IMR-90 (cell line): Measurements from ENCODE around the gene SLC51A. TPM values are rescaled to one million over a fixed set of nuclear protein-coding genes. Genes with fewer than 3 reads are reported as not detected.

Experiments used
- ATAC-seq: fragments of 200-7000 bp; cut with Tn5 transposase; 2 replicates; pipeline ENCODE4 v1.9.1; 2020; ENCODE audit warnings: low read depth, mild to moderate bottlenecking, moderate library complexity
- BruUV-seq: library from RNA; stranded (reverse); fragments of 400-500 nt; replicated peaks from 2 replicates; lab custom pipeline; 2021; lab: Mats Ljungman, UMichigan
- CTCF ChIA-PET: fragments of 300-600 bp; formaldehyde crosslinking; extraction: SDS; loops from one replicate; lab custom pipeline; 2021; ENCODE audit warnings: antibody characterized with exemption; lab: Yijun Ruan, JAX
- POLR2A ChIA-PET: fragments of 300-600 bp; sonication (Branson Sonifier 250); formaldehyde crosslinking; loops from one replicate; lab custom pipeline; 2022; ENCODE audit warnings: antibody characterized with exemption; ENCODE audit not compliant: unreplicated experiment; lab: Charles Lee
- DNase-seq: peaks from one replicate; pipeline ENCODE4 v3.0.0; 2013
- H2AFZ ChIP-seq: replicated peaks from 2 replicates; pipeline ENCODE3; 2013; ENCODE audit warnings: low read length, mild to moderate bottlenecking; ENCODE audit not compliant: poor library complexity
- H2AK5ac ChIP-seq: 2 replicates; pipeline ENCODE4 v1.6.1; 2013; ENCODE audit warnings: low read depth, low read length, inconsistent platforms
- H2AK9ac ChIP-seq: replicated peaks from 2 replicates; pipeline ENCODE3; 2013; ENCODE audit warnings: mild to moderate bottlenecking, low read depth, low read length, moderate library complexity; ENCODE audit not compliant: poor library complexity
- H2BK120ac ChIP-seq: 2 replicates; pipeline ENCODE4 v1.6.1; 2013; ENCODE audit warnings: low read depth, low read length, inconsistent platforms
- H2BK15ac ChIP-seq: 3 replicates; pipeline ENCODE4 v1.6.1; 2013; ENCODE audit warnings: low read depth, low read length, inconsistent platforms
- H2BK20ac ChIP-seq: 2 replicates; pipeline ENCODE4 v1.6.1; 2013; ENCODE audit warnings: low read depth, mild to moderate bottlenecking, inconsistent platforms, low read length, moderate library complexity
- H2BK5ac ChIP-seq: 2 replicates; pipeline ENCODE4 v1.6.1; 2013; ENCODE audit warnings: mild to moderate bottlenecking, low read depth, low read length, inconsistent platforms; ENCODE audit not compliant: poor library complexity, severe bottlenecking
- H3K14ac ChIP-seq: replicated peaks from 2 replicates; pipeline ENCODE4 v1.6.1; 2013; ENCODE audit warnings: low read depth, low read length, inconsistent platforms
- H3K18ac ChIP-seq: 2 replicates; pipeline ENCODE4 v1.6.1; 2013; ENCODE audit warnings: low read depth, low read length, control low read depth
- H3K23ac ChIP-seq: 2 replicates; pipeline ENCODE4 v1.6.1; 2013; ENCODE audit warnings: low read depth, low read length, inconsistent platforms
- H3K27ac ChIP-seq: 2 replicates; pipeline ENCODE4 v1.5.1; 2013; ENCODE audit warnings: mild to moderate bottlenecking, control low read depth, low read length; ENCODE audit not compliant: insufficient read depth
- H3K27me3 ChIP-seq: 2 replicates; pipeline ENCODE4 v1.6.1; 2013; ENCODE audit warnings: low read length; ENCODE audit not compliant: control insufficient read depth, insufficient read depth
- H3K36me3 ChIP-seq: 2 replicates; pipeline ENCODE4 v1.6.1; 2013; ENCODE audit warnings: low read length, mixed read lengths; ENCODE audit not compliant: control insufficient read depth, insufficient read depth
- H3K4ac ChIP-seq: 2 replicates; pipeline ENCODE4 v1.6.1; 2013; ENCODE audit warnings: low read depth, low read length, inconsistent platforms
- H3K4me1 ChIP-seq: 2 replicates; pipeline ENCODE4 v1.6.1; 2013; ENCODE audit warnings: low read length, mixed read lengths; ENCODE audit not compliant: control insufficient read depth, insufficient read depth
- H3K4me2 ChIP-seq: 2 replicates; pipeline ENCODE4 v1.6.1; 2013; ENCODE audit warnings: low read depth, mild to moderate bottlenecking, control low read depth, low read length, moderate library complexity
- H3K4me3 ChIP-seq: 2 replicates; pipeline ENCODE4 v1.5.1; 2013; ENCODE audit warnings: low read depth, mild to moderate bottlenecking, control low read depth, low read length, moderate library complexity; ENCODE audit not compliant: insufficient read depth
- H3K56ac ChIP-seq: 2 replicates; pipeline ENCODE4 v1.6.1; 2013; ENCODE audit warnings: low read length, inconsistent platforms; ENCODE audit not compliant: insufficient read depth; ENCODE audit errors: extremely low read depth
- H3K79me1 ChIP-seq, 2 experiments: 2 replicates each; pipeline ENCODE4 v1.6.1; 2013; ENCODE audit warnings: low read length in 2 of 2, inconsistent platforms in 1 of 2, low read depth in 1 of 2
- H3K9ac ChIP-seq: 2 replicates; pipeline ENCODE4 v1.6.1; 2013; ENCODE audit warnings: low read depth, low read length, control low read depth
- H3K9me1 ChIP-seq: 2 replicates; pipeline ENCODE4 v1.6.1; 2013; ENCODE audit warnings: low read length, inconsistent platforms; ENCODE audit not compliant: insufficient read depth
- H3K9me3 ChIP-seq: 2 replicates; pipeline ENCODE4 v1.6.1; 2013; ENCODE audit warnings: low read length; ENCODE audit not compliant: control insufficient read depth, insufficient read depth
- H4K20me1 ChIP-seq: 2 replicates; pipeline ENCODE4 v1.6.1; 2013; ENCODE audit warnings: low read length, inconsistent platforms; ENCODE audit not compliant: insufficient read depth
- H4K5ac ChIP-seq: 2 replicates; pipeline ENCODE4 v1.6.1; 2013; ENCODE audit warnings: mild to moderate bottlenecking, low read depth, low read length, control low read depth
- H4K8ac ChIP-seq, 2 experiments: 2 replicates each; pipeline ENCODE4 v1.6.1; 2013; ENCODE audit warnings: low read depth in 2 of 2, low read length in 2 of 2, control low read depth in 1 of 2, inconsistent platforms in 1 of 2
- H4K91ac ChIP-seq: 2 replicates; pipeline ENCODE4 v1.6.1; 2013; ENCODE audit warnings: low read depth, low read length, inconsistent platforms; ENCODE audit not compliant: insufficient read depth
- BHLHE40 ChIP-seq: fragments of 150-350 bp; IDR thresholded peaks from 2 replicates; pipeline ENCODE4 v1.6.1; 2016; ENCODE audit warnings: mild to moderate bottlenecking, low read depth, low read length
- CEBPB ChIP-seq: IDR thresholded peaks from 2 replicates; pipeline ENCODE4 v1.6.1; 2012; ENCODE audit warnings: low read depth, low read length, improper control_type of control experiment
- CHD1 ChIP-seq: IDR thresholded peaks from 2 replicates; pipeline ENCODE4 v1.6.1; 2012; ENCODE audit warnings: low read depth, low read length, improper control_type of control experiment
- CTCF ChIP-seq: conservative IDR thresholded peaks from 2 replicates; pipeline ENCODE4 v1.5.1; 2012; ENCODE audit warnings: mild to moderate bottlenecking, low read depth, low read length, improper control_type of control experiment
- ELK1 ChIP-seq: fragments of 150-350 bp; IDR thresholded peaks from 2 replicates; pipeline ENCODE4 v1.6.1; 2016; ENCODE audit warnings: low read depth, mild to moderate bottlenecking, low read length, moderate library complexity, borderline replicate concordance
- FOS ChIP-seq: fragments of 150-350 bp; IDR thresholded peaks from 2 replicates; pipeline ENCODE4 v1.6.1; 2016; ENCODE audit warnings: low read depth, low read length
- MAFK ChIP-seq: IDR thresholded peaks from 2 replicates; pipeline ENCODE4 v1.6.1; 2012; ENCODE audit warnings: low read depth, low read length, improper control_type of control experiment
- MAZ ChIP-seq: IDR thresholded peaks from 2 replicates; pipeline ENCODE4 v1.6.1; 2012; ENCODE audit warnings: low read depth, mild to moderate bottlenecking, low read length, improper control_type of control experiment, moderate library complexity, borderline replicate concordance
- MXI1 ChIP-seq: IDR thresholded peaks from 2 replicates; pipeline ENCODE4 v1.6.1; 2012; ENCODE audit warnings: low read depth, mild to moderate bottlenecking, low read length, moderate library complexity, borderline replicate concordance
- NFE2L2 ChIP-seq: fragments of 150-350 bp; IDR thresholded peaks from 2 replicates; pipeline ENCODE4 v1.6.1; 2016; ENCODE audit warnings: low read depth, mild to moderate bottlenecking, low read length
- POLR2A ChIP-seq: IDR thresholded peaks from 2 replicates; pipeline ENCODE4 v1.6.1; 2012; ENCODE audit warnings: mild to moderate bottlenecking, low read depth, low read length
- RAD21 ChIP-seq: IDR thresholded peaks from 2 replicates; pipeline ENCODE4 v1.6.1; 2012; ENCODE audit warnings: low read length, improper control_type of control experiment
- RCOR1 ChIP-seq: IDR thresholded peaks from 2 replicates; pipeline ENCODE4 v1.6.1; 2012; ENCODE audit warnings: mild to moderate bottlenecking, low read length, improper control_type of control experiment; ENCODE audit not compliant: insufficient replicate concordance
- RFX5 ChIP-seq: IDR thresholded peaks from 2 replicates; pipeline ENCODE4 v1.8.0; 2012; ENCODE audit warnings: low read depth, mild to moderate bottlenecking, low read length, moderate library complexity
- USF2 ChIP-seq: fragments of 150-350 bp; IDR thresholded peaks from 2 replicates; pipeline ENCODE4 v1.6.1; 2017; ENCODE audit warnings: mild to moderate bottlenecking, antibody characterized with exemption, low read length, low read depth
- WGBS, 2 experiments: methylation state at CpG; one replicate each; pipeline versions ENCODE4 v1.1.5 to v1.1.7; 2013; ENCODE audit warnings: missing lambda C conversion rate in 2 of 2; ENCODE audit not compliant: insufficient read length in 1 of 2; ENCODE audit errors: extremely low coverage in 2 of 2; 5-methylcytosine and 5-hydroxymethylcytosine counted together
- dilution Hi-C: fragments of 300-500 bp; cut with HindIII; formaldehyde crosslinking; loops from one replicate; pipeline ENCODE4 v1.14.3; 2018; ENCODE audit warnings: low sequenced_read_pairs; ENCODE audit not compliant: unreplicated experiment
- in situ Hi-C: fragments of 300-500 bp; cut with MboI; formaldehyde crosslinking; loops from 3 replicates; pipeline ENCODE4 v1.14.3; 2019; ENCODE audit warnings: low sequenced_read_pairs, inconsistent platforms, mixed read lengths
- intact Hi-C: fragments of 100-400 bp; cut with micrococcal nuclease; formaldehyde crosslinking; loops from 2 replicates; pipeline ENCODE4 v1.10.0; 2022
- polyA plus RNA-seq, 3 experiments: library from polyadenylated mRNA; depleted of rRNA; stranded (reverse); fragments of >200 nt; gene quantifications; 2 replicates each; pipeline ENCODE4 v1.2.3, GENCODE V29; 2012; ENCODE audit warnings: low replicate concordance in 1 of 3
- total RNA-seq: library from RNA; depleted of rRNA; stranded (reverse); fragments of >200 nt; gene quantifications from 2 replicates; pipeline ENCODE4 v1.2.3, GENCODE V29; 2012

The SLC51A gene
- total and polyA plus RNA-seq, 2 of the 4 experiments (the other 2 are of a cell fraction): not detected

GRCh38 chr3:196184881-196185280, 31.5 kb upstream of the SLC51A start:
- intact Hi-C loops: no loop called here
- no peaks in the 10 kb centered on the region for H3K79me1 ChIP-seq
- H3K18ac ChIP-seq: no peak overlapping the region
- H2BK5ac ChIP-seq: no peak overlapping the region
- no peak overlapping the region for H3K56ac ChIP-seq
- no peaks in the 10 kb centered on the region for H3K36me3 ChIP-seq
- H4K20me1 ChIP-seq: no peaks in the 10 kb centered on the region
- no peak overlapping the region for H3K4ac ChIP-seq
- H3K4me3 ChIP-seq: no peak overlapping the region
- no peak for ATAC-seq
- no peak overlapping the region for H2BK20ac ChIP-seq
- H3K9me3 ChIP-seq: no peaks in the 10 kb centered on the region
- ChIA-PET CTCF (no interaction called here), POLR2A (no interaction called here)
- no peak overlapping the region for H3K9ac ChIP-seq
- no peak overlapping the region for H3K4me2 ChIP-seq
- H4K8ac ChIP-seq: no peak overlapping the region
- 98% methylated on average over 7 of the region's 15 CpGs; no CpG with 5 or more reads in 1 of the 2 experiments for WGBS, 2 experiments
- H3K4me1 ChIP-seq: peaks cover 2% of the 10 kb centered on the region; the same call in 1 of the 2 replicates
- 0 out of 2 replicates have a peak, but pooled peaks cover 2% of the 10 kb centered on the region for H3K27me3 ChIP-seq
- no peak overlapping the region for H4K5ac ChIP-seq
- H2BK120ac ChIP-seq: no peak overlapping the region
- no peaks in the 10 kb centered on the region for H3K9me1 ChIP-seq
- no peak overlapping the region for H4K91ac ChIP-seq
- no peak overlapping the region for H3K27ac ChIP-seq
- no peak for DNase-seq
- no peak overlapping the region for H2AK5ac ChIP-seq
- dilution Hi-C loops: loop anchor here (25.0 kb wide), 1 partner anchor 123 kb away; no protein-coding TSS in a partner anchor
- no peak overlapping the region for H2AFZ ChIP-seq
- TF ChIP-seq CEBPB (no peak), RFX5 (no peak), MXI1 (no peak), RAD21 (no peak), RCOR1 (no peak), CHD1 (no peak), POLR2A (no peak), NFE2L2 (no peak), MAFK (no peak), FOS (no peak), MAZ (no peak), CTCF (no peak), ELK1 (no peak), USF2 (no peak), BHLHE40 (no peak)
- no peak overlapping the region for H3K14ac ChIP-seq
- in situ Hi-C loops: no loop called here
- no TSS peak for BruUV-seq
- no peak overlapping the region for H2BK15ac ChIP-seq
- no peak overlapping the region for H3K23ac ChIP-seq
- H2AK9ac ChIP-seq: no peak overlapping the region
